ENCODE results near the gene EIF3D. TPM values are rescaled to one million over a fixed set of nuclear protein-coding genes. Genes with fewer than 3 reads are reported as not detected.
"Not testable (repeated sequence)": the region's sequence is repeated elsewhere in the genome, so short reads cannot be mapped to it uniquely, and the experiment has no call there.

Gene EIF3D
- total RNA-seq, 1 experiment from 2014 or later, result 224 TPM

DNA sequence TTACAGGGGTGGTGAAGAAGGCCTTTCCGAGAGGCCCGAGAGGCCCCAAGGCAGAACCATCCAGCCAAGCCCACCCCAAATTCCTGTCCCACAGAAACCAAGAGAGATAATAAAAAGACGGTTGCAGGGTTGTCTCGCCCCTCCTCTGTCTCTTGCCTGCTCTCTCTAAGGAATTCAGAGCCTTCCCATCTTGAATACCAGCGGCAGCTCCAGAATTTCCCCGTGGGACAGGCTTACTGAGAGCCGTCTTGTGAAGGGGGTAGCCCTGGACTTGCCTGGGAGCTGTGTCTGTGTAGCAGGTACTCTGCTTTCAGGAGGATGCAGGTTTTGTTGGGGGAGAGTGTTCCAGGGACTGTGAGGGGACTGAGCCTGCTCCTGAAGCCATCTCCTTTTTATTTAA is 9.6 kb upstream of the EIF3D start:
- TF ChIP-seq, protein P1, sequence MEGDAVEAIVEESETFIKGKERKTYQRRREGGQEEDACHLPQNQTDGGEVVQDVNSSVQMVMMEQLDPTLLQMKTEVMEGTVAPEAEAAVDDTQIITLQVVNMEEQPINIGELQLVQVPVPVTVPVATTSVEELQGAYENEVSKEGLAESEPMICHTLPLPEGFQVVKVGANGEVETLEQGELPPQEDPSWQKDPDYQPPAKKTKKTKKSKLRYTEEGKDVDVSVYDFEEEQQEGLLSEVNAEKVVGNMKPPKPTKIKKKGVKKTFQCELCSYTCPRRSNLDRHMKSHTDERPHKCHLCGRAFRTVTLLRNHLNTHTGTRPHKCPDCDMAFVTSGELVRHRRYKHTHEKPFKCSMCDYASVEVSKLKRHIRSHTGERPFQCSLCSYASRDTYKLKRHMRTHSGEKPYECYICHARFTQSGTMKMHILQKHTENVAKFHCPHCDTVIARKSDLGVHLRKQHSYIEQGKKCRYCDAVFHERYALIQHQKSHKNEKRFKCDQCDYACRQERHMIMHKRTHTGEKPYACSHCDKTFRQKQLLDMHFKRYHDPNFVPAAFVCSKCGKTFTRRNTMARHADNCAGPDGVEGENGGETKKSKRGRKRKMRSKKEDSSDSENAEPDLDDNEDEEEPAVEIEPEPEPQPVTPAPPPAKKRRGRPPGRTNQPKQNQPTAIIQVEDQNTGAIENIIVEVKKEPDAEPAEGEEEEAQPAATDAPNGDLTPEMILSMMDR (IDR thresholded peaks at IDR 0.05; ENCODE audit: unreplicated experiment), result no peak
- Mint-ChIP-seq H3K27ac (ENCODE audit: unreplicated experiment) (no peak overlapping the region), H3K36me3 (ENCODE audit: insufficient read depth, unreplicated experiment) (no peaks in the 10 kb centered on the region), H3K4me1 (ENCODE audit: low read depth, unreplicated experiment) (no peaks in the 10 kb centered on the region), H3K9me3 (ENCODE audit: low read depth, unreplicated experiment) (no peaks in the 10 kb centered on the region), H3K27me3 (ENCODE audit: unreplicated experiment) (peaks cover 3% of the 10 kb centered on the region), H3K4me3 (ENCODE audit: low read depth, unreplicated experiment) (no peak overlapping the region)
- intact Hi-C loops (cut with micrococcal nuclease; ENCODE audit: unreplicated experiment), result no loop called here
- CTCF ChIA-PET, result no interaction called here
- BruUV-seq (replicated peaks), result no TSS peak
- DNase-seq, result no peak

- TF ChIP-seq, protein P1 (IDR thresholded peaks at IDR 0.05; ENCODE audit: unreplicated experiment), result no peak
- intact Hi-C loops (cut with micrococcal nuclease; ENCODE audit: unreplicated experiment), result no loop called here
- BruUV-seq (replicated peaks), result no TSS peak
- Mint-ChIP-seq H3K4me3 (ENCODE audit: low read depth, unreplicated experiment) (no peak overlapping the region), H3K4me1 (ENCODE audit: low read depth, unreplicated experiment) (no peaks in the 10 kb centered on the region), H3K9me3 (ENCODE audit: low read depth, unreplicated experiment) (no peaks in the 10 kb centered on the region), H3K27ac (ENCODE audit: unreplicated experiment) (no peak overlapping the region), H3K27me3 (ENCODE audit: unreplicated experiment) (peaks cover 12% of the 10 kb centered on the region), H3K36me3 (ENCODE audit: insufficient read depth, unreplicated experiment) (no peaks in the 10 kb centered on the region)
- CTCF ChIA-PET, result interaction anchor here (0.5 kb wide), 1 partner anchor 13 kb away, joined by 4 read pairs; no protein-coding TSS in a partner anchor
- DNase-seq, result no peak
Observed at GRCh38 chr22:36536717-36537116, 7.8 kb upstream of the EIF3D start.

DNA sequence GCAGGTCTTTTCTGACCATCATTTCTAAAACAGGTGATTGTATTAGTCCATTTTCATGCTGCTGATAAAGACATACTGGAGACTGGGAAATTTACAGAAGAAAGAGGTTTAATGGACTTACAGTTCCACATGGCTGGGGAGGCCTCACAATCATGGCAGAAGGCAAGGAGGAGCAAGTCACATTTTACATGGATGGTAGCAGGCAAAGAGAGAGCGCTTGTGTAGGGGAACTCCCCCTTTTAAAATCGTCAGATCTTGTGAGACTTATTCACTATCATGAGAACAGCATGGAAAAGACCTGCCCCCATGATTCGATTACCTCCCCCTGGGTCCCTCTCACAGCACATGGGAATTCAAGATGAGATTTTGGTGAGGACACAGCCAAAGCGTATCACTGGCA is 4.4 kb upstream of the EIF3D start:
- H3K27ac Mint-ChIP-seq (ENCODE audit: unreplicated experiment); DNase-seq; H3K9me3 Mint-ChIP-seq (ENCODE audit: low read depth, unreplicated experiment); H3K4me3 Mint-ChIP-seq (ENCODE audit: low read depth, unreplicated experiment); H3K4me1 Mint-ChIP-seq (ENCODE audit: low read depth, unreplicated experiment); intact Hi-C loops (cut with micrococcal nuclease; ENCODE audit: unreplicated experiment); CTCF ChIA-PET; BruUV-seq (replicated peaks): not testable (repeated sequence)
- peaks cover 18% of the 10 kb centered on the region for H3K36me3 Mint-ChIP-seq (ENCODE audit: insufficient read depth, unreplicated experiment)
- peaks cover 12% of the 10 kb centered on the region for H3K27me3 Mint-ChIP-seq (ENCODE audit: unreplicated experiment)

- TF ChIP-seq, protein P1 (IDR thresholded peaks at IDR 0.05; ENCODE audit: unreplicated experiment), result no peak
- no peak for DNase-seq
- peaks cover 27% of the 10 kb centered on the region for H3K36me3 Mint-ChIP-seq (ENCODE audit: insufficient read depth, unreplicated experiment)
- peaks cover 12% of the 10 kb centered on the region for H3K27me3 Mint-ChIP-seq (ENCODE audit: unreplicated experiment)
- H3K9me3 Mint-ChIP-seq (ENCODE audit: low read depth, unreplicated experiment), result no peaks in the 10 kb centered on the region
- intact Hi-C loops (cut with micrococcal nuclease; ENCODE audit: unreplicated experiment), result no loop called here
- H3K4me3 Mint-ChIP-seq (ENCODE audit: low read depth, unreplicated experiment), result no peak overlapping the region
- CTCF ChIA-PET, result no interaction called here
- no peak overlapping the region for H3K27ac Mint-ChIP-seq (ENCODE audit: unreplicated experiment)
- no peaks in the 10 kb centered on the region for H3K4me1 Mint-ChIP-seq (ENCODE audit: low read depth, unreplicated experiment)
- no TSS peak for BruUV-seq (replicated peaks)
Observed at GRCh38 chr22:36532466-36532865, 3.5 kb upstream of the EIF3D start.

- peaks cover 63% of the 10 kb centered on the region for H3K36me3 Mint-ChIP-seq (ENCODE audit: insufficient read depth, unreplicated experiment)
- H3K4me1 Mint-ChIP-seq (ENCODE audit: low read depth, unreplicated experiment), result peaks cover 10% of the 10 kb centered on the region
- intact Hi-C loops (cut with micrococcal nuclease; ENCODE audit: unreplicated experiment), result loop anchor here (5.0 kb wide), 1 partner anchor 286 kb away; no protein-coding TSS in a partner anchor
- peak overlapping the region; percentile 88 for H3K4me3 Mint-ChIP-seq (ENCODE audit: low read depth, unreplicated experiment)
- H3K9me3 Mint-ChIP-seq (ENCODE audit: low read depth, unreplicated experiment), result no peaks in the 10 kb centered on the region
- DNase-seq, result no peak
- TF ChIP-seq, protein P1 (IDR thresholded peaks at IDR 0.05; ENCODE audit: unreplicated experiment), result no peak
- BruUV-seq (replicated peaks), result no TSS peak
- H3K27me3 Mint-ChIP-seq (ENCODE audit: unreplicated experiment), result peaks cover 7% of the 10 kb centered on the region
- CTCF ChIA-PET, result interaction anchor here (0.6 kb wide), 1 partner anchor 58 kb away, joined by 3 read pairs; no protein-coding TSS in a partner anchor
- peak overlapping the region; percentile 99 for H3K27ac Mint-ChIP-seq (ENCODE audit: unreplicated experiment)
Observed at GRCh38 chr22:36528341-36528740, 625 bp downstream of the EIF3D start.

Measured in Calu3 (cell line).